Fibroblast of lung (primary cell): Measurements from ENCODE around the gene AMDHD2. TPM values are rescaled to one million over a fixed set of nuclear protein-coding genes. Genes with fewer than 3 reads are reported as not detected.

ENCODE experiments used
- DNase-seq, 2 donors: peaks; one replicate each; pipeline versions ENCODE4 v3.0.0 to v3.0.0-alpha.2; 2010; ENCODE audit warnings: low read depth in 2 of 2
- H2AFZ ChIP-seq: 2 replicates; pipeline ENCODE4 v1.5.1; 2012; ENCODE audit warnings: low read length, control low read depth, inconsistent platforms
- H3K27ac ChIP-seq: 2 replicates; pipeline ENCODE4 v1.5.1; 2011; ENCODE audit warnings: low read length, control low read depth; ENCODE audit not compliant: insufficient read depth
- H3K27me3 ChIP-seq: 2 replicates; pipeline ENCODE4 v1.5.1; 2011; ENCODE audit warnings: mild to moderate bottlenecking, low read length; ENCODE audit not compliant: control insufficient read depth, insufficient read depth
- H3K36me3 ChIP-seq: 2 replicates; pipeline ENCODE4 v1.5.1; 2011; ENCODE audit warnings: low read length; ENCODE audit not compliant: control insufficient read depth, insufficient read depth
- H3K4me1 ChIP-seq: 2 replicates; pipeline ENCODE4 v1.5.1; 2011; ENCODE audit warnings: low read length; ENCODE audit not compliant: control insufficient read depth, insufficient read depth; ENCODE audit errors: extremely low read depth
- H3K4me2 ChIP-seq: 2 replicates; pipeline ENCODE4 v1.5.1; 2011; ENCODE audit warnings: low read length, control low read depth; ENCODE audit not compliant: insufficient read depth; ENCODE audit errors: extremely low read depth
- H3K4me3 ChIP-seq, 4 experiments: fragments of 200-600 bp in 1 of 4; sonication (generic) in 1 of 4; replicated peaks in 1 of 4; 2 replicates each; pipeline ENCODE4 v1.5.1; 2011 to 2016; ENCODE audit warnings: low read length in 4 of 4, low read depth in 3 of 4, mild to moderate bottlenecking in 3 of 4, control low read depth in 2 of 4, inconsistent platforms in 1 of 4, mixed read lengths in 1 of 4; ENCODE audit not compliant: insufficient read depth in 1 of 4; ENCODE audit errors: control extremely low read depth in 1 of 4
- H3K79me2 ChIP-seq: 2 replicates; pipeline ENCODE4 v1.5.1; 2012; ENCODE audit warnings: mild to moderate bottlenecking, low read length, inconsistent platforms; ENCODE audit not compliant: control insufficient read depth, insufficient read depth
- H3K9ac ChIP-seq: 2 replicates; pipeline ENCODE4 v1.5.1; 2011; ENCODE audit warnings: mild to moderate bottlenecking, low read length, control low read depth; ENCODE audit not compliant: insufficient read depth
- H3K9me3 ChIP-seq: 2 replicates; pipeline ENCODE4 v1.5.1; 2012; ENCODE audit warnings: low read depth, low read length; ENCODE audit not compliant: control insufficient read depth, insufficient read depth
- H4K20me1 ChIP-seq: 2 replicates; pipeline ENCODE4 v1.5.1; 2011; ENCODE audit warnings: low read length; ENCODE audit not compliant: control insufficient read depth, insufficient read depth; ENCODE audit errors: extremely low read depth
- CTCF ChIP-seq, 2 donors: IDR thresholded peaks in 1 of 2; conservative IDR thresholded peaks in 1 of 2; 1 replicate in 1 of 2; 2 replicates in 1 of 2; pipeline ENCODE4 v1.5.1; 2011 to 2012; ENCODE audit warnings: low read length in 2 of 2, control low read depth in 1 of 2, inconsistent platforms in 1 of 2, low read depth in 1 of 2, mild to moderate bottlenecking in 1 of 2
- EZH2 ChIP-seq: IDR thresholded peaks from 2 replicates; pipeline ENCODE4 v1.5.1; 2012; ENCODE audit warnings: low read length, control low read depth, mild to moderate bottlenecking; ENCODE audit errors: missing control alignments
- polyA plus RNA-seq, 2 donors: library from polyadenylated mRNA; depleted of rRNA in 1 of 2; stranded (reverse) in 1 of 2; unstranded in 1 of 2; fragments of >200 nt; gene quantifications; 2 replicates each; pipeline ENCODE4 v1.2.1, GENCODE V29; 2011 to 2012; ENCODE audit warnings: missing spikeins in 1 of 2
- total RNA-seq: library from RNA; depleted of rRNA; stranded (reverse); fragments of >200 nt; gene quantifications from 2 replicates; pipeline ENCODE4 v1.2.1, GENCODE V29; 2014

The AMDHD2 gene
- total and polyA plus RNA-seq, 2 donors (not counting 1 experiment from before 2014, with no cell fraction given) = 10.8 to 37.2 TPM

GRCh38 chr16:2507052-2507659, 13.0 kb upstream of the AMDHD2 start:
- no peak for DNase-seq

GRCh38 chr16:2507665-2508064, 12.5 kb upstream of the AMDHD2 start:
- H3K9me3 ChIP-seq = no peaks in the 10 kb centered on the region
- H3K4me3 ChIP-seq = no peak overlapping the region
- no peak overlapping the region for H3K9ac ChIP-seq
- H4K20me1 ChIP-seq = no peaks in the 10 kb centered on the region
- H3K79me2 ChIP-seq = no peaks in the 10 kb centered on the region
- no peak overlapping the region for H2AFZ ChIP-seq
- H3K36me3 ChIP-seq = no peaks in the 10 kb centered on the region
- no peak for DNase-seq
- no peak overlapping the region for H3K4me2 ChIP-seq
- no peaks in the 10 kb centered on the region for H3K27me3 ChIP-seq
- TF ChIP-seq CTCF (conservative IDR thresholded peaks at IDR 0.05 in 1 of 2, IDR thresholded peaks at IDR 0.05 in 1 of 2; ENCODE audit: low read depth in 1 of 2, low read length in 2 of 2) = no peak
- no peak for TF ChIP-seq EZH2
- H3K27ac ChIP-seq = no peak overlapping the region
- H3K4me1 ChIP-seq = peaks cover 4% of the 10 kb centered on the region

More at GRCh38 chr16:2507052-2507659, 13.0 kb upstream of the AMDHD2 start:
- H3K4me3 ChIP-seq = no peak overlapping the region
- no peak overlapping the region for H3K4me2 ChIP-seq
- H3K9ac ChIP-seq = no peak overlapping the region
- H3K36me3 ChIP-seq = no peaks in the 10 kb centered on the region
- H2AFZ ChIP-seq = no peak overlapping the region
- H4K20me1 ChIP-seq = no peaks in the 10 kb centered on the region
- no peaks in the 10 kb centered on the region for H3K27me3 ChIP-seq
- no peaks in the 10 kb centered on the region for H3K9me3 ChIP-seq
- no peak overlapping the region for H3K27ac ChIP-seq
- peaks cover 4% of the 10 kb centered on the region for H3K4me1 ChIP-seq
- no peak for TF ChIP-seq CTCF (conservative IDR thresholded peaks at IDR 0.05 in 1 of 2, IDR thresholded peaks at IDR 0.05 in 1 of 2; ENCODE audit: low read depth in 1 of 2, low read length in 2 of 2)
- TF ChIP-seq EZH2 = no peak
- H3K79me2 ChIP-seq = no peaks in the 10 kb centered on the region

- no peak for DNase-seq
Observed at GRCh38 chr16:2508722-2509400, 11.3 kb upstream of the AMDHD2 start.

More at GRCh38 chr16:2508722-2509400, 11.3 kb upstream of the AMDHD2 start:
- no peaks in the 10 kb centered on the region for H4K20me1 ChIP-seq
- H3K27ac ChIP-seq = no peak overlapping the region
- no peaks in the 10 kb centered on the region for H3K9me3 ChIP-seq
- H3K4me1 ChIP-seq = peaks cover 7% of the 10 kb centered on the region
- H2AFZ ChIP-seq = no peak overlapping the region
- TF ChIP-seq CTCF (conservative IDR thresholded peaks at IDR 0.05 in 1 of 2, IDR thresholded peaks at IDR 0.05 in 1 of 2; ENCODE audit: low read depth in 1 of 2, low read length in 2 of 2) (no peak), EZH2 (no peak)
- H3K4me2 ChIP-seq = no peak overlapping the region
- no peaks in the 10 kb centered on the region for H3K36me3 ChIP-seq
- no peaks in the 10 kb centered on the region for H3K27me3 ChIP-seq
- H3K9ac ChIP-seq = no peak overlapping the region
- H3K79me2 ChIP-seq = no peaks in the 10 kb centered on the region
- no peak overlapping the region for H3K4me3 ChIP-seq
